Measurements from ENCODE around the gene EXOSC5. TPM values are rescaled to one million over a fixed set of nuclear protein-coding genes. Genes with fewer than 3 reads are reported as not detected.
"Not testable (repeated sequence)": the region's sequence is repeated elsewhere in the genome, so short reads cannot be mapped to it uniquely, and the experiment has no call there.

Gene EXOSC5
- total and polyA plus RNA-seq, 7 donors: 6.6 to 32.7 (median 15.6) TPM

DNA sequence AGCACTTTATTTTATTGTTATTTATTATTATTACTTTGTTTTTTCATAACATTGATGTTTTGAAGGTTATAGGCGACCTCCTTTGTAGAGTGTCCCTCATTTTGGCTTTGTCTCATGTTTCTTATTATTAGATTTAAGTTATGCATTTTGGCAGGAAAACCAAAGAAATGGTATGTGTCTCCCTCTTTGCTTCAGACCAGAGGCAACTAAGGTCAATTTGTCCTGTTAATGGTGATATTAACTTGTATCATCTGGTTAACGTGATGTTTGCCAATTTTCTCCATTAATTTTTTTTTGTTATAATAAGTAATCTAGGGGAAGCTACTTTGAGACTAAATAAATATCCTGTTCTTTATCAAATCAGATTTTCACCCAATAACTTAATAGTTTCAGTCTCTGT, 24.7 kb downstream of the EXOSC5 start:
- DNase-seq: no peak
- Histone ChIP-seq H3K4me1 (peaks cover 0 to 37% (median 28%) of the 10 kb centered on the region in 4 donors), H3K9me3 (no peaks in the 10 kb centered on the region), H3K27me3 (no peaks in the 10 kb centered on the region), H3K27ac (no peak overlapping the region), H3K36me3 (no peaks in the 10 kb centered on the region), H3K4me3 (no peak overlapping the region)
- TF ChIP-seq POLR2A (IDR thresholded peaks at IDR 0.05) (no peak), CTCF (IDR thresholded peaks at IDR 0.05) (no peak), EP300 (IDR thresholded peaks at IDR 0.05) (no peak), POLR2AphosphoS5 (IDR thresholded peaks at IDR 0.05) (no peak)
- intact Hi-C loops (cut with DNase I): no loop called here
- 83 to 84% methylated on average over 2 of the region's 2 CpGs for WGBS, 2 donors

DNA sequence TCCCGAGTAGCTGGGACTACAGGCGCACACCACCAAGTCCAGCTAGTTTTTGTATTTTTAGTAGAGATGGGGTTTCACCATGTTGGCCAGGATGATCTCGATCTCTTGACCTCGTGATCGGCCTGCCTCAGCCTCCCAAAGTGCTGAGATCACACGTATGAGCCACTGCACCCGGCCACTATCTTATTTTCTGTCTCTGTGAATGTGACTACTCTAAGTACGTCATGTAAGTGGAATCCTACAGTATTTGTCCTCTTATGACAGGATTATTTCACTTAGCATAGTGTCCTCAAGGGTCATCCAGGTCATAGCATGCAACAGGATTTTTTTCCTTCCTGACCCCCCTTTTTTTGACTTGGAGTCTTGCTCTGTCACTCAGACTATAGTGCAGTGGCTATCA, 25.6 kb downstream of the EXOSC5 start:
- intact Hi-C loops (cut with DNase I): no loop called here
- no peak overlapping the region for H3K27ac ChIP-seq
- H3K9me3 ChIP-seq: no peaks in the 10 kb centered on the region
- no peak for DNase-seq
- H3K4me1 ChIP-seq: peaks cover 0 to 28% (median 23%) of the 10 kb centered on the region in 4 donors
- no peak for TF ChIP-seq POLR2A (IDR thresholded peaks at IDR 0.05)
- no peak for TF ChIP-seq POLR2AphosphoS5 (IDR thresholded peaks at IDR 0.05)
- no peak for TF ChIP-seq CTCF (IDR thresholded peaks at IDR 0.05)
- TF ChIP-seq EP300 (IDR thresholded peaks at IDR 0.05): no peak
- H3K27me3 ChIP-seq: no peaks in the 10 kb centered on the region
- WGBS, 2 donors: 94% methylated on average over 8 of the region's 8 CpGs
- H3K4me3 ChIP-seq: no peak overlapping the region
- no peaks in the 10 kb centered on the region for H3K36me3 ChIP-seq

DNA sequence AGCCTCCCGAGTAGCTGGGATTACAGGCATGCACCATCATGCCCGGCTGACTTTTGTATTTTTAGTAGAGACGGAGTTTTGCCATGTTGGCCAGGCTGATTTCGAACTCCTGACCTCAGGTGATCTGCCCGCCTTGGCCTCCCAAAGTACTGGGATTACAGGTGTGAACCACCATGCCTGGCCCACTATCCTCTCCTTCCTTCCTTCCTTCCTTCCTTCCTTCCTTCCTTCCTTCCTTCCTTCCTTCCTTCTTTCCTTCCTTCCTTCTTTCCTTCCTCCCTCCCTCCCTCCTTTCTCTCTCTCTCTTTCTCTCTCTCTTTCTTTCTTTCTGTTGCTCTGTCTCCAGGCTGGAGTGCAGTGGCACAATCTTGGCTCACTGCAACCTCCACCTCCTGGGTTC, 26.0 kb downstream of the EXOSC5 start:
- WGBS, 2 donors: 95 to 96% methylated on average over 5 of the region's 5 CpGs
- intact Hi-C loops (cut with DNase I); H3K36me3 ChIP-seq; H3K4me3 ChIP-seq; DNase-seq; H3K27me3 ChIP-seq; H3K27ac ChIP-seq; H3K9me3 ChIP-seq: not testable (repeated sequence)
- peaks cover 0 to 24% (median 19%) of the 10 kb centered on the region in 4 donors for H3K4me1 ChIP-seq

GRCh38 chr19:41369769-41370168, 27.4 kb downstream of the EXOSC5 start:
- peaks cover 0 to 19% (median 14%) of the 10 kb centered on the region in 4 donors for H3K4me1 ChIP-seq
- TF ChIP-seq EP300 (IDR thresholded peaks at IDR 0.05) (no peak), POLR2A (IDR thresholded peaks at IDR 0.05) (no peak), POLR2AphosphoS5 (IDR thresholded peaks at IDR 0.05) (no peak), CTCF (IDR thresholded peaks at IDR 0.05) (no peak)
- 97 to 98% methylated on average over 2 of the region's 2 CpGs for WGBS, 2 donors
- no peak for DNase-seq
- no peaks in the 10 kb centered on the region for H3K27me3 ChIP-seq
- no peak overlapping the region for H3K4me3 ChIP-seq
- no peak overlapping the region for H3K27ac ChIP-seq
- H3K36me3 ChIP-seq: no peaks in the 10 kb centered on the region
- intact Hi-C loops (cut with DNase I): no loop called here
- H3K9me3 ChIP-seq: no peaks in the 10 kb centered on the region

DNA sequence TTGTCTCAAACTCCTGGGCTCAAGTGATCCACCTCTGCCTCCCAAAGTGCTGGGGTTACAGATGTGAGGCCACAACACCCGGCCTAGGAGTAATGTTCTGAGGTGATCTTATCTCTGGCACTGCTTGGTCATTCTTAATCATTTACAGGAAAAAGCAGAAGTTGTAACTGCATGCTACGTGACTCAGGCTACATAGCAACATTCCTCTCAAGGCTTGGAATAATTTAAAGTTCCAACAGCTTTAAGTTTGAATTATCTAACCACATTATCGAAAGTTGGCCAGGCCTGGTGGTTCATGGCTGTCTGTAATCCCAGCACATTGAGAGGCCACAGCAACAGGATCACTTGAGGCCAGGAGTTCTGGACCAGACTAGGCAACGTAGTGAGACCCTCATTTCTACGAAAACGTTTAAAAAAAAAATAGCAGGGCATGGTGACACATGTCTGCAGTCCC, 29.3 kb downstream of the EXOSC5 start:
- 18 to 48% methylated on average over 6 of the region's 6 CpGs for WGBS, 2 donors
- TF ChIP-seq EP300 (IDR thresholded peaks at IDR 0.05): no peak
- TF ChIP-seq CTCF (IDR thresholded peaks at IDR 0.05): no peak
- TF ChIP-seq POLR2A (IDR thresholded peaks at IDR 0.05): no peak
- TF ChIP-seq POLR2AphosphoS5 (IDR thresholded peaks at IDR 0.05): no peak
- H3K36me3 ChIP-seq: no peaks in the 10 kb centered on the region
- intact Hi-C loops (cut with DNase I): no loop called here
- H3K27ac ChIP-seq: peak overlapping the region in 1 of 4 donors; percentile 14
- H3K4me3 ChIP-seq: no peak overlapping the region
- H3K27me3 ChIP-seq: no peaks in the 10 kb centered on the region
- H3K4me1 ChIP-seq: peaks cover 0 to 18% (median 12%) of the 10 kb centered on the region in 4 donors
- no peak for DNase-seq
- no peaks in the 10 kb centered on the region for H3K9me3 ChIP-seq

Measured in sigmoid colon (tissue), 7 donors.